DMS79 (cell line): Measurements from ENCODE around the gene RASD1.
"Not testable (repeated sequence)": the region's sequence is repeated elsewhere in the genome, so short reads cannot be mapped to it uniquely, and the experiment has no call there.

Experiments used
- DNase-seq: peaks from one replicate; lab custom pipeline; 2025; lab: John Stamatoyannopoulos, UW

RASD1 gene

DNA sequence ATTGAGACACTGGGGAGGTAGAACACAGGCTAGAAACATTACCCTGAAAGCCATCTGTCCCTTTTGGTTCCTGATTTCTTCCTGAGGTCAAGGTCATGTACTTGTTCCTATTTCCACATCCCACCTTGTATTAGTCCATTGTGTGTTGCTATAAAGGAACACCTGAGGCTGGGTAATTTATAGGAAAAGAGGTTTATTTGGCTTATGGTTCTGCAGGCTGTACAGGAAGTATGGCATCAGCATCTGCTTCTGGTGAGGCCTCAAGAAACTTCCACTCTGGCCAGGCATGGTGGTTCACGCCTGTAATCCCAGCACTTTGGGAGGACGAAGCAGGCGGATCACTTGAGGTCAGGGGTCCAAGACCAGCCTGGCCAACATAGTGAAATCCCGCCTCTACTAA lies 26.8 kb downstream of the RASD1 start:
- no peak for DNase-seq

DNA sequence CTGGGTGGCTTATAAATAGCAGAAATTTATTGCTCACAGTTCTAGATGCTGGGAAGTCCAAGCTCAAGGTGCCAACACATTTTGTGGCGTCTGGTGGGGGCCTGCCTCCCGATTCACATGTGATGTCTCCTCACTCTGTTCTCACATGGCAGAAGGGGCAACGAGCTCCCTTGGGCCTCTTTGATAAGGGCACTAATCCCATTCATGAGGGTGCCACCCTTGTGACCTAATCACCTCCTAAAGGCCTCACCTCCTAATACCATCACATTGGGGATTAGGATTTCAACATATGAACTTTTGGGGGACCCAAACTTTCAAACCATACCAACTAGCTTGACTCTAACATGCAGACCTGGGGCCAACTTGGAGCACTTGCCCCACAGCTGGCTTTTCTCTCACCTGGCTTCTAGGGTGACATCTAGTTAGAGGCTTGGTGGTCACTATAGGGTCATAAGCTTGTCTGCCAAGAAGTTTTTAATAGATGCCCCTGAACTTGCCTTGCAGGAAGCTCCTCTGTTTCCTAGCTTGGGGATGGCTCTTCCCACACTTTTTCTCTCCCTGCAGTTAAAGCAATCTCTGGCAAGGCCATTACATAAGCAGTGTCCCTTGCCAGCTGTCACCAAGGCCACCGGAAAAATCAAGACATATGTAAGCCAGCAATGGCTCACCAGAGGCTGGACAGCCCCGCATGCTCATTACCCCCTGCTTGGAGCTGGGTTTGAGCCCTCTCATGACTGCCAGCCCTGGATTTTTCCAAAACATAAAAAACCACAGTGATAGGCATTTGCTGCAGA lies 27.8 kb downstream of the RASD1 start:
- DNase-seq, result no peak

DNA sequence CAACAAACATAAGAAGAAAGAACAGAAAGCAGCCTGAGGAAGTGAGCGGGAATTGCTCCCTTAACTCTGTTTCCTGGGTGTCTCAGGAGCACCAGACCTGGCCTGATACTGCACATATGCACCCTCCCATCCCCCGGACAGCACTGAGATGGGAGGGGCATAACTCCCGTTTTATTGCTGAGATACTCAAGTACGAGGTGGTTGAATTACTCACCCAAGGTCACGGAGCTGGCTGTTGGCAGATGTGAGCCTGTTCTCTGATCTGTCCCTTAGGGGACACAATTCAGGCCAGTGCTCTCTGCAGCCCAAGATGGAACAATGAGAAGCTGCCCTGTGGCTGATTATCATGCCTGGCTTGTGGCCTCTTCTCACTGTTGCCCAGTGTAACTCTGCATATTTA lies 28.5 kb downstream of the RASD1 start:
- DNase-seq, result no peak

DNA sequence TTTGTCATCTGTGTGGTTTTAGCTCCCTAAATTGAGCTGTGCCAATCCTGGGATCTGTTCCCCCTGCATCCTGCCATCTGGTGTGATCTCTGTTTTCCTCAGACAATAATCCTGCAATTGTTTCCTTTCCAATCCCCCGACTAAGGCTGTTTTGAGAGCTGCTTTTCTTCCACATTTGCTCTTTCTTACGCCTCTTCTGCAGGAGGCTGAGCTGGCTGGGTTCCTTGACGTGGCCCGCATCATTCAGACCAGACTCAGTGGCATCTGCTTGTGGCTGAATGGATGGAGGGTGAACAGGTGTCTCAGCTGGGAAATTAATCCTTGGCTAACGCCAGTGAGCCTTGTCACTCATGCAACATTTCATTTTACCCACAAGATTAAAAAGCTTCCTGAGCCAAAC lies 29.2 kb downstream of the RASD1 start:
- no peak for DNase-seq

DNA sequence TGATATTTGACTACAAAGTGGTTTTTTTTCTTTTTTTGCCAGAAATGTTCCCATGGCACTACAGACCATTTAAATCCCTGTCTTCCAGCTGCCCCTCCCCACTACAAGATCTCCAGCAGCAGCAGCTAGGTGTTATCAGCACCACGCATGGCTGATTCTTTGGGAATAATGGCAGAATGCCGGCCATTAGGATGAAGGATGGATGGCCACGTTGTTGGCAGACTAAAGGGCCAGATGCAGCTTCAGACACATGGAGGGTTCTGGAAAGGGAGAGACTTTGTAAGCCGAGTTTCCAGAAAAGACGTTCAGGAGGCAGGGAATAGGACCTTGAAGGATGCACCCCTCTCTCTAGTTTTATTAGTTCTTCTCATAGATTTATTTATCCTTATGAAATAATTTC lies 29.7 kb downstream of the RASD1 start:
- DNase-seq, result no peak

DNA sequence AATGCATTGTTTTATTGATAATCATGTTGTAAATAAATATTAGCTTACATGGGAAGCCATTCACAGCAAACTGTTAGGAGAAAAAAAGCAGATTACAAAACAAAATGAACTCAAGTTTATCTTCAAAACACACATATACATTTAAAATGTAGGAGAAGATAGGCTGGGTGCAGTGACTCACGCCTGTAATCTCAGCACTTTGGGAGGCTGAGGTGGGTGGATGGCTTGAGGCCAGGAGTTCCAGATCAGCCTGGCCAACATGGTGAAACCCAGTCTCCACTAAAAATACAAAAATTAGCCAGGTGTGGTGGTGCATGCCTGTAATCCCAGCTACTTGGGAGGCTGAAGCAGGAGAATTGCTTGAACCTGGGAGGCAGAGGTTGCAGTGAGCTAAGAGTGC lies 30.3 kb downstream of the RASD1 start:
- not testable (repeated sequence) for DNase-seq

DNA sequence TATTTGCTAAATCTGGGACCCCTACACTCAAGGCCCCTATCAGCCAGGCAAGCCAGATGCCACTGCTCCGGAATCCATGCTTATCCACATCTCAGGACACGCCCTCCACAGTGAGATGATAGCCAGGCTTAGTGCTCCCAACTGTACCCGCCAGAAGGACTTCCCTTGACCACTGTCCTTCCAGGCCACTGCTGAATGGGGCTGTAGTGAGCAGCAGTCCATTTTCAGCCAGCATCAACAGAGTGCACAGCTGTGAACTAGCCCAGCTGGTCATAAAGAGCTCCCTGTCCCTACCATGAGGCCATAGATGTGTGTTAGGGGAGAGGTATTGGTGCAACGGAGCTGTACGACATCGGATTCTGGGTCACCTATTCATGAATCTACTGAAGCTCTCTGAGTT lies 32.4 kb downstream of the RASD1 start:
- no peak for DNase-seq

DNA sequence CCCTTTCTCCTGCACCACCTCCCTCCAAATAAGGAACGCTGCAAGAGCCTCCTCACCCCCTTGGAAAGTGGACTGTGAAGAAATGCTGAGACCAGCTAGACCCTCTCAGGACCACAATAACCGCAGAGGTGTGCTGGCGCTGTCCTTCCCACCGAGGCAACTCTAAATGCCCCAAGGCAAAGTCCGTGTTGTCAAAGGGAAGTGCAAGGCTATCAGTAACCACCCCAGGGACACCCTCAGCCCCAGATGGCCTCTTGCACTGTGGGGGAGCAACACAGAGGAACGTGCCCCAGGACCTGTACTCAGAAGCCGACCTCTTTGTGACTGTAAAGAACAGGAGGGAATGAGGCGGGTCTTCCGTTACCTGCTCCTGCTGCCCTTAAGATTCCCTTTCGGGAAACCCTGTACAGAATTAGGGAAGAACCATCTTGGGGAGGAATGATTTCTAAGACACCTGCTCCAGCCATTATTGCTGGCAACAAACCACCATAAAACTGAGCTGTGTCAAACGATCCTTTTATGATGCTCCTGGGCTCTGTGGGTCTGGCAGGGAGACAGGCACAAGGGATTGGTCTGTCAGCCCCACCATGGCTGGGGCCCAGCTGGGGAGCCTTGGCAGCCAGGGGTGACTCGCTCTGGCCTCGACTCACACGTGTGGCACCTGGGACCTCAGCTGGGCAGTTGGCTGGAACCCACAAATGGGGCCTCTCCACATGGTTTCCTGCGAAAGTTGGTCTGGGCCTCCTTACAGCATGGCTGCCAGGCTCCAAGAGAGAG lies 34.0 kb downstream of the RASD1 start:
- no peak for DNase-seq

DNA sequence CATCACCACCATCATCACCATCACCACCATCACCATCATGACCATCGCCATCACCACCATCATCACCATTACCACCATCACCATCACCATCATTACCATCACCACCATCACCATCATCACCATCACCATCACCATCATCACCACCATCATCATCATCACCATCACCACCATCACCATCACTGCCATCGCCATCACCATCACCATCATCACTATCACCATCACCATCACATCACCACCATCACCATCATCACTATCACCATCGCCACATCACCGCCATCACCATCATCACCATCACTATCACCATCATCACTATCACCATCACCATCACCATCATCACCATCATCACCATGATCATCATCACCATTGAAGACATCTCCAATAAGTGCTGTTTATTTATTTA lies 36.2 kb downstream of the RASD1 start:
- DNase-seq, result no peak

DNA sequence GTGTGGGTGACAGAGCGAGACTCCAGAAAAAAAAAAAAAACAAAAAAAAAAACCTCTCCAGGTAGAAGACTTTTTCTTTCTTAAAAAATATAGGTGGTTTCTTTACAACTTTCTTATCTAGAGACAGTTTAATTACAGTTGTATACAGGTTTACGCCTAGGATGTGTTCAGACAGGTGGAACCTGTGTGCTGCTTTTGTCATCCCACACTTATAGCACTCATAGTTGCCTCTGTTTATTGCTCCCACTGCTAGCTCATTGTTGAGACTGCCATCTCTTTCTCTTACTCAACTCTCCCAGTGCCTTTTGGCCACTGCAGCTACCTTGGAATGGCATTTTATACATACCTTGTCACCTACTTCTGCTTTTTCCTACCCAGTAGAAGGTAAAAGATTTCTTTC lies 38.5 kb downstream of the RASD1 start:
- no peak for DNase-seq

DNA sequence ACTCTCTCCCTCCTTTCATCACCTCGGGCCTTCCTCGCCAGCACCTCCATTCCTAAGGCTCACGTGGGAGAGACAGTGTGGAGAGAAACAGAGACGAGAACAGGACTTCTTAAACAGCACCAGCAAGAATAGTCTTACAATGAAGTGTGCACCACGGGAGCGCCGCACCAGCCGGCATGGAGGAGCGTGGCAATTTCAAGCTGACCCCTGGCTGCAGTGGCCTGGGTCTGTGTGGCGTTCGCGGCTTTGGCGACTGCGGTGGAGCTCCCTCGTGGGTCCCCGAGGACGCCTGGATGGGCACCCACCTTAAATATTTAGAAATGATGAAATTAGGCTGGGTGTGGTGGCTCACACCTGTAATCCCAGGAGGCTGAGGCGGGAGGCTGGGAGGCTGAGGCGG lies 39.9 kb downstream of the RASD1 start:
- no peak for DNase-seq

DNA sequence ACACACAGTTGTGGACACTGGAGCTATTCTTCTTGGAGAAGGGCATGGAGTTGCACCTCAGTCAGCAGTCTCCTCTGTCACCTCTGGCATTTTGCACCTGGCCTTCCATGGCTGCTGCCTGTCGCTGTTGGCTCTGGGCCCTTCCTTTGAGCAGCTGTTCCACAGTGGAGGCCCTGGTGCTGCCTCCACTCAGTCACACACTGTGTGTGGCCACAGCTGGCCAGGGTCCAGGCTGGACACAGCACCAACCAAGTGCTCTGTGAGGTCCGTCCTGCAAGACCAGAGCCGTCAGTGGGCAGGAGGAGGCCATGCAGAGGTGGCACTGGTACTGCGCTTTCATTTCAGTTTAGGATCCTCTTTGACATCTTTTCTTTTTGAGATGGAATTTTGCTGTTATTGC lies 41.0 kb downstream of the RASD1 start:
- no peak for DNase-seq

DNA sequence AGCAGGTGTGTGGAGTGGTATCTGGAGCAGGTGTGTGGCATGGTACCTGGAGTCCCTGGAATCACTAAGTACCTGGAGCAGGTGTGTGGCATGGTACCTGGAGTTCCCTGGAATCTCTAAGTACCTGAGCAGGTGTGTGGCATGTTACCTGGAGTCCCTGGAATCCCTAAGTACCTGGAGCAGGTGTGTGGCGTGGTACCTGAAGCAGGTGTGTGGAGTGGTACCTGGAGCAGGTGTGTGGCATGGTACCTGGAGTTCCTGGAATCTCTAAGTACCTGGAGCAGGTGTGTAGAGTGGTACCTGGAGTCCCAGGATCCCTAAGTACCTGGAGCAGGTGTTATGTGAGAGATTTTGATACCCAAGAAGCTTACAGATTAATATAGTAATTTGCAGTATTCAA lies 41.5 kb downstream of the RASD1 start:
- DNase-seq, result not testable (repeated sequence)

DNA sequence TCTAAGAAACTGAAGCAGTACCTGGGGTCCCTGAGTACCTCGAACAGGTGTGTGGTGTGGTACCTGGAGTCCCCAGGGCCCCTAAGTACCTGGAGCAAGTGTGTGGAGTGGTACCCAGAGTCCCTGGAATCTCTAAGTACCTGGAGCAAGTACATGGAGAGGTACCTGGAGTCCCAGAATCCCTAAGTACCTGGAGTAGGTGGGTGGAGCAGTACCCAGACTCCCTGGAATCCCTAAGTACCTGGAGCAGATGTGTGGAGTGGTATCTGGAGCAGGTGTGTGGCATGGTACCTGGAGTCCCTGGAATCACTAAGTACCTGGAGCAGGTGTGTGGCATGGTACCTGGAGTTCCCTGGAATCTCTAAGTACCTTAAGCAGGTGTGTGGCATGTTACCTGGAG lies 41.9 kb downstream of the RASD1 start:
- DNase-seq, result no peak

DNA sequence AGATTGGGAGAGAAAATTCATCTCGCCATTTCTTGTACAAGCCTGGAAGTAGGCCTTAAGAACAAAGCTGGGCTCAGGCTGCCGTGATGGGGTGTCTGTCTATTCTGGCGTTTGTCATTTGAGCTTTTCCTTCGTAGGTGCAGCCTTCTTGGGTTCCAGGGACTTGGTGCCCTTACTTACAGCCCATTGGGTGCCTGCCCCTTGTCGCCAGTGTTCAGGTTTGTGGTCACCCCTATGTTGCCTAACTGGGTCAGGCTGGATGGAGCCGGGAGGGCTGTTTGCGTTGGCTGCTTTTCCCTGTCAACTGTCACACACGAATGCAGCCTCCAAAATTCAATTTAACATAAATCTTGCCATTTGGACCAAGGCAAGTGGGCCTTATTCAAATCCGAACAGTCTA lies 43.1 kb downstream of the RASD1 start:
- no peak for DNase-seq

DNA sequence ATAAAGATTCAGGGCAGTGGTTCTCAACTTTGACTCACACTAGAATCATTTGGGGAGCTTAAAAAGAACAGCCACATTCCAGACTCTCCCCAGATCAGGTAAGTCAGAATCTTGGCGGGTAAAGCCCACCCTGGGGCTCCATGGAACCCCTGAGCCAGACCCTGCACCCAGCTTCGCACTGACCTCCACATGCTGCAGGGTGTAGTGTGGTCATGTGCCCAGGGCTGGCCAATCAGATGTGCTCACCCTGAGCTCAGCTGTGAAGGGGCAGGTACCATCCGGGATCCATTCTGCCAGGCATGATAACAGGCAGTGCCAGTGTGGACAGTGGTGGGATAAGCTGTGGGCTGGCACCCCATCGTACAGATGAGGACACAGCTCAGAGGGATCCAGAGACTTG lies 47.5 kb downstream of the RASD1 start:
- no peak for DNase-seq

DNA sequence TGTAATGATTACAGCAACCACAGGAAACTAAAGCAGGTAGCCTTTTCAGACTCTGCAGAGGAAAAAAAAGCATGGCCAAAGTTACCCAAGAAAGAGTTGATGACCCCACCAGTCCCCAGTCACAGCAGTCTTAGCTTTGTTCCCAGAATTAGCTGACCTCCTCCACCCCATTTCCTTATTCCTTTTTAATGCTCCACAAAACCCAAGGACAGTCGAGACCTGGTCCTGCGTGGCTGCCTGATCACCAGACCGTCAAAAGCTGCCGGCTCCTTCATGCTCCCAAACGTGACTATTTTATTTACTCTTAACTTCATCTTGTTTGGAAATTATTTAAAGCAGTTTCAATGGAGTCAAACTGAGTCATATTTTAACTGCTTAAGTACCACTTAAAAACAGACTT lies 48.1 kb downstream of the RASD1 start:
- no peak for DNase-seq

DNA sequence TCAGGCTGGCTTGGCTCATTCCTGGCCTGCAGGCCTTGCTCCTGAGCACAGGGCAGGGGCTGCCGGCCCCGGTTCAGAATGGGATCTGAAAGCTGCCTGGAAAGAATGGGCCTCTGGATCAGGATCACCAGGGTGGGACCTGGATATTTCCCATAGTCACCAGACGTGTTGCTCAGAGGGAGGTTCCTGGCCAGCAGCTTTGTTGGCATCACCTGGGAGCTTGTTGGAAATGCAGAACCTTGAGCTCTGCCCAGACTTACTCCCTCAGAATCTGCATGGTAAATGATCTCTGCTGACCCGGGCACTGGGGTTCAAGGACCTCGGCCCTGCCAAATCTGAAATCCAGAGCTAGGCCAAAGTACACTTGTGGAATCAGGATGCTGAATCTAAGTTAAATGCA lies 48.9 kb downstream of the RASD1 start:
- no peak for DNase-seq

DNA sequence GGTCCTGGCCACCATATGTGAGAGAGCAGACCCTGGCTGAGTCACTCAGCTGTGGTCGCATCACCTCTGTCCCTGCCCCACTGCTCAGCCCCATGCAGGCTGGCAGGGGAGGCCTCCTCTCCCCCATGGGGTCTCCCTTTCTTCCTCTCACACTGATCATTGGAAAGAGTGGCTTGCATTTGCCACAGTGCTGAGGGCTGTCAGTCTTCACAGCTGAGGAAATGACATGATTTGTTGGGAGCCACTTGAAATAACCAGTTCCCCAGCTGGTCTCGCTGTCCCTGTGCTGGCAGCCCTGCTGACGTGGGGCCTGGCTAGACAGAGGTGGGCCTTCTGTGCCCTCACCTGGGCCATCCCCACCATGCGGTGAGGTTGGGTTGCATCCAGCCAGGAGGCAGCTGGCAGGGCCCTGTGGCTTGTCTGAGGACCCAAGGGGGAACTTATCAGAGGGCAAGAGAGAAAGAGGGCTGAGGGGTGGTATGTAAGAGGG lies 49.5 kb downstream of the RASD1 start:
- no peak for DNase-seq

DNA sequence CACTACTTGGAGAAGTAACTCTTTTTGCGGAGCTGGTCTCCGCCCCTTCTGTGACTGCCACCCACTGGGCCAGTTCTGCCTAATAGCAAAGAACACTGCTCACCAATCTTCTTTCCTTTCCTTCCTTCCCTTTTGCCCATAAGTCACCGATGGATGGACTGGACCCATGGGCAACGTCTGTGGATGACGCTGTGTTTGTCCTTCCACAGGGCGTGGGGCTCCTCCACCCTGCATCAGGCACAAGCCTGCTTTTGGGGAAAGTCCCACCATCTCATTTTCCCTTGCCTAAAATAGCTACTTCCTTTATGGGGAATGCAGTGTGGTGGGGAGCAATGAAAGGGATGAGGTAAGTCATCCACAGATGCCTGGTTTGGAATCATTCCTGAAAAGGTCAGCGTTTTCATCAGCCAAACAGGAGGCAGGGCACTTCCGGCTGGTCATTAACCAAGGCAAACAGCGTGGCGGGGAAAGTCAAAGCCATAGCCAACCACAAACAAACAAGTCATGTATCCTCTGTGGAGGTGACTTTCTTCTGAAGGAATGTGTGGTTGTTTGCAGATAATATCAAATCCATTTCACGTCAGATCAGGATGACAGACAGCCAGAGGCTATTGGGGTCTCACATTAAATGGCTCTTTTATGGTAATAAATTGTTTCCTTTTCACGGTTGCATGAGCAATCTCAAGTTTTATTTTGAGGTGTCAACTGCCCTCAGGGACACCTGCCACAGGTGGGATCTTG lies 50.1 kb downstream of the RASD1 start:
- DNase-seq, result peak; percentile 28

DNA sequence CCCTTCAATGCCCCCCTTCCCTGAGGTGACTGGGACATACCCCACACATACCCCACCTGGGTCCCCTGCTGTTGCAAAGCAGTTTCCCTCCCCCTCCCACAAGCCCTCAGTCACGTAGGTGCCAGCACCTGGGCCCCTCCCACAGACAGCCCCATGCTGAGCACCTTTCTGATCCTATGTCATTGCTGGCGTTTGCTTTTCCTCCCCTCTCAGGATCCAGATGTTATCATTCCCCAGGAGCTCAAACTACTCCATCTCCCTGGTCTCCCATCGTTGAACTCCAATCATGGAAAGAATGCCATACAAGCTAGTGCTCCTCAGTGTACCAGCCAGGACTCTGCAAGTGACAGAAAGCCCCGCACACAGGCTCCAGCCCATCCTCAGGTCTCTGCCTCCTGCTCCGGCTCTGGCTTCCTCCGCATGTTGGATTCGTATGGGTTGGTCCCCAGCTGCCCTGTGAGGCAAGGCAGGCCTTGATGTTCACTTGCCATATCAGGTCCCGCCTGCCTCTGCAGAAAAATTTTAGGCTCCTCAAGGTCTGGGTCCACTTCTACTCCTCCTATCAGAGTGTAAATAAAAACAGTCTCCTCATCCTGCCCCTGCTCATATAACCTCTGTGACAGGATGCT lies 50.8 kb downstream of the RASD1 start:
- no peak for DNase-seq
